ENCODE results near the gene NNAT.
"Not testable (repeated sequence)": the region's sequence is repeated elsewhere in the genome, so short reads cannot be mapped to it uniquely, and the experiment has no call there.

The NNAT gene, protein sequence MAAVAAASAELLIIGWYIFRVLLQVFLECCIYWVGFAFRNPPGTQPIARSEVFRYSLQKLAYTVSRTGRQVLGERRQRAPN

DNA sequence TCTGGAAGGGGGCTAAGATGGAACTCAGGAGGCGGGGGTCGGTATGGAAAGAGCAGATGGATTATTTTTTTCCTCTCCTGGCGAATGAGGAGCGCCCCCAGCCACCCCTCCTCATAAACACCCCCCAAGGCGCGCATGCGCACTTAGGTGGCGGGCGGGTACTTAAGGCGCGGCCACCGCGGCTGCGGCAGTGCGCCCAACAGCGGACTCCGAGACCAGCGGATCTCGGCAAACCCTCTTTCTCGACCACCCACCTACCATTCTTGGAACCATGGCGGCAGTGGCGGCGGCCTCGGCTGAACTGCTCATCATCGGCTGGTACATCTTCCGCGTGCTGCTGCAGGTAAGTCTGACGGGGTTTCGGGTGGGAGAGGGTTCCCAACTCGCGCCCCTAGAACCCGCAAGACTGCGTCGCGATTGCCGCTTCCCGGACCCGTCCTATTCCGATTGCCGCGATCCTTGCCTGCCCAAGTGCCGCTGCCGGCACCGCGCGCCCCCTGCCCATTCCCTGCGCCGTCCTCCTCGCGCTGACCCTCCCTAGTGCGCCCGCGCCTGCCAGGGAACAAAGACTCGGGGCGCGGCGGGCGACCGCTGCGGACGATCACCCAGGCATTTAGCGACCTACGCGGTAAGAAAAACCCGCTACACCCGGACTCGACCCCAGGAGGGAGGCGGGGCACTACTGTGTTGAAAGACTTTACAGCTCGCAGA, at the start of gene NNAT:
TSS of gene NNAT (plus strand) at position 190 of the 711 bp plus-strand sequence. CDS start at position 272, 82 bp downstream.
- no peak for DNase-seq

DNA sequence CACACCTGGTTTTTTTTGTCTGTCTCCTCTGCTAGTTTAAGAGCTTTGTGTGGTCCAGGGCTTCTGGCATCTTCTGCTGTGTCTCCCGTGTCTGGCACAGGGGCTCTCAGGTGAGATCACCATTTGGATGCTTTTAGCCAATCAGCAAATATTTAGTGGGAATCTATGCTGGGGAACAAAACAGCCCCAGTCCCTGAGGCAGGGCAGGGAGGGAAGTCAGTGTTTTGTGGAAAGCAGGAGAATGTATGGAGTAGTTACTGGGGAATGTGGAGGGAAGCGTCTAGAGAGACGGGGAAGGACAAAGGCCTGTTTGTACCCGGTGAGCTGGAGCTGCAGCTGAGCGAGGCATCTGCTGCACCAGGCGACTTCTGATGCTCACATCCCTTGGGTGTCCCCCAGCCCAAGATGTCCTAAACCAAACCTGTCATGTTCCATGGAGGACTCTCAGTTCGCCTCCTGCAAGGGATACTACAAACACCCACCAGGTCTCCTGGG, 49.3 kb upstream of the NNAT start:
- no peak for DNase-seq

DNA sequence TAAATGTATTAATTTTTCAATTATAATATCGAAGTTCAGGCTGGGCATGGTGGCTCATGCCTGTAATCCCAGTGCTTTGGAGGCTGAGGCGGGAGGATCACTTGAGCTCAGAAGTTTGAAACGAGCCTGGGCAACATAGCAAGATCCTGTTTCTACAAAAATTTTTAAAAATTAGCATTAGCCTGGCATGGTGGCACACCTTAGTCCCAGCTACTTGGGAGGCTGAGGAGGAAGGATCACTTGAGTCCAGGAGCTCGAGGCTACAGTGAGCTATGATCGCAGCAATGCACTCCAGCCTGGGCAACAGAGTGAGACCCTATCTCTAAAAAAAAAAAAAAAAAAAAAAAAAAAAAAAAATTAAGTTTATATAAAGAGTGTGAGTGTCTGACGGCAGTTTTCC, 48.6 kb upstream of the NNAT start:
- not testable (repeated sequence) for DNase-seq

DNA sequence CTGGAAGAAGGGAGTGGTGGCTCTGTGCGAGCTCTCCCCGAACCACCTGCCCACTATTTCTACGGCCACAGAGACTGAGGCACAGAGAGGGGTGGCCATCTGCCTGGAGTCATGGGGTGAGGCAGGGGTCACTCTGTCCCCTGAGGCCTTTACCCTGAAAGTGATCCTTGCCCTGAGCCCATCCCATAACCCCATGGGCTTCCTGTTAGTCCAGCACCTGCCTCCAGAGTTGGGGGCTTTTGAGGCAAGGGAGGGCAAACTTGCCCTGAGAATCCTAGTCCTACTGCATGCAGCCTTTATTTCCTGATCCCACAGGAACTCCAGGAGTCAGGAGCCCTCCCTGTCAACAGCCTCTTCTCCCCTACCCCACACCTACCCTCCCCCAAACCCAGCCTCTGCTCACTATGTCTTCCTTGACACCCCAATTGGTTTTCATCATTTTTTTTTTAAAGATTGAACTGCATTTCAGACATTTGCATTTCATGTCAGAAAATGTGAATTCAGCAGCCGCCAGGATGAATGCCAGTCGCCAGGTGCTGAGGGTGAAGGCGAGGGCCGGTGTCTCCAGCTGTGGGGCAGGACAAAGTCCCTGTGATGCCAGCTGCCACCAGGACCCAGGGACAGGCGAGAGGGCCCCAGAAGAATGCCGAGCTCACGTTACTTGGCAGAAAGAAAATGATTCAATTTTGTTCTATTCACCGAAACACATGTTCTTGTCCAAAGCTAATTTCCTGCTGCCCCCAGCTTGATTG, 47.6 kb upstream of the NNAT start:
- no peak for DNase-seq

DNA sequence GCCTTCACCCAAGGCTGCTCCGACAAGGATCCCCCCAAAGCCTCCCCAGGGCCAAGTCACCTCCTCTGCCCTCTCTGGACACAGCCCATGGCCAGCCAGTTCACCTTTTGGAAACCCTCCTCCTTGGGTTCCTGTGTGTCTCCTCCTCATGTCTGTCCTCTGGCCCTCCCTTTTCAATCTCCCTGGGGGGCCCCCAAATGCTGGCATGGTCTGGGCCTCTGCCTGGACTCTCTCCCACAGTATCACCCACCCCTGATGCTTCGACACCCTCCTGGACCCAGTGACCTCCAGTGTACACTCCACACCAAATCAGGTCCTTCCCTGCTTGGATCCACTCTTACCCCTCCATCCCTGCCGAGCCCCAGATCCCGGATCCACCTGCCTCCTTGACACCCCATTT, 46.7 kb upstream of the NNAT start:
- DNase-seq, result no peak

DNA sequence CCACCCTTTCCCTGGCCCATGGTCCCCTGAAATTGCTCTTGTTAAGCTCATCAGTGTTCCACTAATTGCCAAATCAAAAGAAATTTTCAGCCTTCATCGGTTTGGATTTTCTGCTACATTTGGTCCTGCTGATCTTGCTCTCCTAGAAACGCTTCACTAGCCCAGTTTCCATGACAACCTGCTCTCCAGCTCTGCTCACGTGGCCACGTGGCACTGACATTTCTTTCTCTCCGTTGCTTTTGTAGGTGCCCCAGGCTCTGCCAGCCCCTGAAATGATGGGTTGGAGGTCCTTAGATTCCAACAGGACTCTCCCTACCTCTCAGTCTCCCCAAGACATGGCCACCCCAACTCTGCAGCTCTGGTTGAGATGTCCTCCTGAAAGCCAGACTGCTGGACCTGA, 45.8 kb upstream of the NNAT start:
- DNase-seq, result no peak

DNA sequence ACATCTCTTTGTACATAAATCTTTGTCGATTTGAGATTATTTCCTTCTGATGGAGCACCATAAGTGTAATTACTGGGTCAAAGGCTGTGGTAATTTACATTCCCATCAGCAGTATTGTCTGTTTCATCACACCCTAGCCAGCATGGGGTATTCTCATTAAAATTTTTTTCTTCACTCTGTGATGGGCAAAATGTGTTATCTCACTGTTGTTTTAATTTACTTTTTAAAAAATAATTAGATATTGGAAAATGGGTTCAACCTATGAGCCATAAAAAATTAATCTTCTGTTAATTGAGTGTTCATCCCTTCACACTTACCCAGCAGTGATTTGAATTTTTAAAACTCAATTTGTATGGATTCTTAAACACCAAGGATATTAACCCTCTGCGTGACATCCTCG, 44.0 kb upstream of the NNAT start:
- DNase-seq, result no peak

DNA sequence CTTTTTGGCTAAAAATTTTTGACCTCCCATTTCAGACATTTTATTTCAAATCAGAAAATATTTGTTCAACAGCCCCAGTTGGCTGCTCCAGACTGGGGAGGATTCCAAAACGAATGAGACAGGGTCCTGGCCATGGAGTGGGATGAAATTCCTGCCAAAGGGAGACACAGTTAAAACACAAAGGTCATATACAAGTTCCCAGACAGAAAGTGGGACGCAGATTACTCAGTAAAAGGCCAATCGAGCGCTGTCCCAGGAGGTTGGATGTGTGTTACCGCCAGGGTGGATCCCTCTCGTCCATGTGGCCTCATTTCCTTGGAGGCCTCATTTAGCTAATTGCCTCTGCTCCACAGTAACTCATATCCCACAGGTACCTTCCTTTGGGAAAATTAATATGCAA, 41.8 kb upstream of the NNAT start:
- DNase-seq, result no peak

DNA sequence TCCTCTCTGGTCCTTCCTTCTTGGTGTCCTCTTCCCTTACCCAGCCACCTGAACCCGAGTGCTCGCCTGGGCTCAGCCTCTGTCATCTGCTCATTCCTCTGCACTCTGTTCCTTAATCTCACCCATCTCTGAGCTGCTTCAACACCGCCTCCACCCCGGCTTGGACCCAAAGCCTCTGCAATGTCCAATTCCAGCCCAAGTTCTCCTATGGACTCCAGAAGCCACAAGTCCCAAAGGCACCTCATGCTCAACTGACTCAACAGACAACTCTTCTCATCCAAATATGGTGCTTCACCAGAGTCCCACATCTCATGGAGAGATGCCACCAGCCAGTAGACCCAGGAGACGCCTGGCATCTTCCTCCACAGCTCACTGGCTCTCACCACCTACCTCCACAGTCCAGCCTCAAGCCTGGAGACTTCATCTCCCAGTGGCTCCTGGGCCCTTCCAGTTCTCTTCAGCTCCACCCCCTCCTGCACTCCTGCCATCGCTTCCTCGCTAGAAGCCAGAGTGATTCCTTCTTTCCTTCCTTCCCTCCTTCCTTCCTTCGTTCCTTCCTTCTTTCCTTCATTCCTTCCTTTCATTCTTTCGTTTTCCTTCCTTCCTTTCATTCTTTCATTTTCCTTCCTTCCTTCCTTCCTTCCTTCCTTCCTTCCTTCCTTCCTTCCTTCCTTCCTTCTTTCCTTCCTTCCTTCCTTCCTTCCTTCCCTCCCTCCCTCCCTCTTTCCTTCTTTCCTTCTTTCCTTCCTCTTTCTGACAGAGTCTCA, 40.9 kb upstream of the NNAT start:
- DNase-seq, result no peak

DNA sequence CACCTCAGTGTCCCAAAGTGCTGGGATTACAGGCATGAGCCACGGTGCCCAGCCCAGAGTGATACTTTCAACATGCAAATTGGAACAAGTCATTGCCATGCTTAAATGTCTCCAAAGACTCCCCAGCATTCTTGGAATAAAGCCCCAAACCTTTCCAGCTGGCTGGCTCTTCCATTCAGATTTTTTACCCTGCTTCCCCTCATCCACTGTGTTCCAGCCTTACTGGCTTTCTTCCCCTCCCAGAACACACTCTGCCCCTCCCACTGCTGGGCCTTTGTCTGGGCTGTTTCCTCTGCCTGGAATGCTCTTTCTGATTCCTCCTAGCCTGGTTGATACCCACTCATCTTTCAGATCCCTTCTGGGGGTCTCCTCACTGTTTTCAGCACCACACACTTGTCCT, 40.1 kb upstream of the NNAT start:
- no peak for DNase-seq

DNA sequence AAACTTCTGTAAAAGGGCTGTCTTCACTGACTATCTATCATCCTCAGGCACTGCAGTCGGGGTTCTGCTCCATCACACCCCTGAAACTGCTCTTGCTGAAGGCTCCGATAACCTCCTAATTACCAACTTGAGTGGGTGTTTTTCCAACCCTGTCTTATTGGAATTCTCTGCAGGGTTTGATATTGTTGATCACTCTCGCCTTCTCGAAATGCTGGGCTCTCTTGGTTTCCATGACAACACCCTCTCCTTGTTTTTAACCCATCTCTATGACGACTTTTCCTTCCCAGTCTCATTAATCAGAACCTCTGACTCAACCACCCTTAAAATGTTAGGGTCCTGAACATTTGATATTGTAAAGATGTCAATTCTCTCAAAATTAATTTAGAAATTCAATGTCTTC, 39.4 kb upstream of the NNAT start:
- DNase-seq, result no peak

DNA sequence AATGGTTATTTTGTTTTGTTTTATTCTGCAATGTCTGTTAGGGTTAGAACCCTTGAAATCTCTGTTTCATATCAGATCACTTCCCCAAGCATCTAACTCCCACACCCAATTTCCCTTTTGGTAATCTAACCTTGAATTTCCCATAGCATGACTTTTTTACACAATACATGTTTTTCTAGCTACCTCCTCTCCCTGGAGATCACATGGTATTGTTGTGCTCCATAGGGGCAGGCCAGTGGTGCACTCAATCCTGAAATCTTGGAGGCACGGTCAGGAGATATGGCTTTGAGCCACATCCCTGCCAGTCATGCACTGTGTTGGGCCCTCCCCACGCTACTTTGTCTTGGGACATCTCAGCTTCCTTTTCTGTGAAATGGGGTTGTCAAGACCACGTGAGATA, 36.7 kb upstream of the NNAT start:
- DNase-seq, result no peak

DNA sequence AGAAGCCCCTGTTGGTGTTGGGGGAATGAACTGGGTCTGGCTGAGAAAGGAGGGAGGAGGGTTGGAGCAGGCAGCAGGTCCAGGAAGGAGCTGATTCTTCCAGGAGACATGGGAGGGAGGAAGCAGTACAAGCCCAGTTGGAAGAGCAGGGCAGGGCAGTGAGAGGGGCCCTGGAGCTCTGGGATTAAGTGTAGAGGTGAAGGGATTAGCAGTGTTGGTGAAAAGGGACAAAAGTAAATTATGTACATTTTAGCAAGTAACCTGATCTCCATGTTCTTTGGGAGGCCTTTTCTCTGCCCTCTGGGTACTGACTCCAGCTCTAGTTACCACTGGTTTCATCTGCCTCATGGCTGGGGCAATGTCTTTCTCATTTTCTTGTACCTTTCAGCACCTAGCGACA, 34.8 kb upstream of the NNAT start:
- DNase-seq, result not testable (repeated sequence)

DNA sequence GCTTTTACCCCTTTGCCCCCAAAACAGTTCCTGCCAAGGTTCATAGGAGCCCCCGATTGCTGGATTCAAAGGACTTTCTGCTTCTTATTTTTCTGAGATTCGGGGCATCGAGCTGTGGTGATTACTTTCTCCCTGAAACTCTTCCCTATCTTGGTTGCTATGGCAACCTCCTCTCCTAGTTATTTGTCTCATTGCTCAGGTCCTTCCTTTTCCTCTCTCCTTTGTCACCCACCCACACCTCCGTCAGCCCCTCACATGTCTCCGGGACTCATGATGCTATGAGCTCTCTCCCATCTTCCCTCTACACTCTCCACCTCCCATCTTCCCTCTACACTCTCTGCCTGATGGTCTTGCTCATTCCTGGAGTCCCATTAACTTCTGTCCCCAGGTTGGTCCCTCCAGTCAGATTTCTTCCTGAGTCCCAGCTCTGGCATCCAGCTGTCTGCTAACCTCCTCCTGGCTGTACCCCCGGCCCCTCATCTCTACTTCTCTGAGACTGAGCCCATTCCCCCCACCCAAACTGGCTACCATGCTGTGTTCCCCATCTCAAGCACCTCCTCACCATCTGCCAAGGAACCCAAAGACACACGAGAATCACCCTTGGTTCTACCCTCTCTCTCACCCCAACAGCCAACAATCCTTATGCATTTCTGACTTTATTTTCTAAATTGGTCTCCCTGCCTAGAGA, 30.2 kb upstream of the NNAT start:
- DNase-seq, result no peak

DNA sequence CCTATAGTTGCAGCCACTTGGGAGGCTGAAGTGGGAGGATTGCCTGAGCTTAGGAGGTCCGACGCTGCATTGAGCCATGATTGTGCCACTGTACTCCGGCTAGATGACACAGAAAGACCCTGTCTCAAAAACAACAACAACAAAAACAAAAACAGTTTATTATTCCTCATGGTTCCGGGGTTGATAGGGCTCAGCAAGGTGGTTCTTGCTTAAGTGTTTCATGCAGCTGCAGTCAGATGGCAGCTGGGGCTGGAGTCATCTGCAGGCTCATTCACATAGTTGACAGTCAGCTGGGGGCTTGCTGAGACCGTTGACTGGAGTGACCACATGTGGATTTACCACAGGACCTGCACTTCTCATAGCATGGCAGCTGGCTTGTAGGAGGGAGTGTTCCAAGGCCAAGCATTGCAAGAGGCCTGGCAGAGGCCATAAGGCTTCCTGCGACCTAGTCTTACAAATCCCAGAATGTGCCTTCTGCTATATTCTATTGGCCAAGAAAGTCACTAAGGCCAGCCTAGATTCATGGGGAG, 28.9 kb upstream of the NNAT start:
- no peak for DNase-seq

DNA sequence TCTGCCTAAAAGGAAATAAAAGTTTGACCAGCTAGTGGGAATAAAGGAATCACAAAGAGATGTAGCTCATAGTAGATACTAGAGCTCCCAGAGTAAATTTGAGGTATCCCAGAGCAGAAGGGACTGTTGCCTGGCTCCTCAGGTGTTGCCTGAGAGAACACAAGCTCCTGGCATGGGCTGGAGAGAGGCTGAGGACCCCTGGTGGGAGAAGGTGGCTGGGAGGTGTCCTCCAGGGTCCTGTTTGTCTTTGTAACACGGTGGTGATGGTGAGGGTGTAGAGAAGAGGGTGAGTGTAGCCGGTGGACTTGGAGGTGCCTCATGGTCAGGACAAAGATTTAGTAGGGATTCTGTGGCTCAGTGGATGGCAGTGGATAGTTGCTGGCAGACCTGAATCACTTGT, 28.1 kb upstream of the NNAT start:
- DNase-seq, result no peak

DNA sequence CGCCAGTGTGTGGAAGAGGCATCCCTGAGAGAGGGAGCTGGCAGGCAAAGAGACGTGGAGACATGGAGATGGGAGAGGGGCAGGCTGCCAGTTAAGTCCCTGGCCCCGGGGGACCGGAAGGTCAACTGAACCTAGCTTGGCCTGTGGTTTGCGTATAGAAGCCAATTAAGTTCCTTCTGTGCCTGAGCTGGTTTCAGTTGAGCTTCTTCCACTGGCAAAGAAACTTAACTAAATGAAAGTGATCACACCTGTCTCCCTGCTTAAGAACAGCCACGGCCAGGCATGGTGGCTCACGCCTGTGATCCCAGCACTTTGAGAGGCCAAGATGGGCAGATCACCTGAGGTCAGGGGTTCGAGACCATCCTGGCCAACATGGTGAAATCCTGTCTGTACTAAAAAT, 26.7 kb upstream of the NNAT start:
- no peak for DNase-seq

DNA sequence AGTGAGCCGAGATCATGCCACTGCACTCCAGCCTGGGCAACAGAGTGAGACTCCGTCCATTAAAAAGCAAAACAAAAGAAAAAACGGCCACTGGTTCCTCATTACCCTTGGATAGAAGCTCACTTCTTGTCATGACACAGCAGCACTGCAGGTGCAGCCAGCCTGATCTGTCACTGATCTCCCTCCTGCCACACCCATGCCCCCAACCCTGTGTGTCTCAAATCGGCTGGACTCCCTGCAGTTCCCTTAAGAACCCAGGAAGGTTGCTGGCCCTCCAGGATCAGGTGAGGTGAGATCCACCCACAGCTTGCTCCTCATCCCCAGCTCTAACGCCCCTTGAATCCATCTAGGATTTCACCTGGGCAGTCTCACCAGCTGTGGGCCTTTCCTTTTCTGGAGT, 26.3 kb upstream of the NNAT start:
- DNase-seq, result no peak

DNA sequence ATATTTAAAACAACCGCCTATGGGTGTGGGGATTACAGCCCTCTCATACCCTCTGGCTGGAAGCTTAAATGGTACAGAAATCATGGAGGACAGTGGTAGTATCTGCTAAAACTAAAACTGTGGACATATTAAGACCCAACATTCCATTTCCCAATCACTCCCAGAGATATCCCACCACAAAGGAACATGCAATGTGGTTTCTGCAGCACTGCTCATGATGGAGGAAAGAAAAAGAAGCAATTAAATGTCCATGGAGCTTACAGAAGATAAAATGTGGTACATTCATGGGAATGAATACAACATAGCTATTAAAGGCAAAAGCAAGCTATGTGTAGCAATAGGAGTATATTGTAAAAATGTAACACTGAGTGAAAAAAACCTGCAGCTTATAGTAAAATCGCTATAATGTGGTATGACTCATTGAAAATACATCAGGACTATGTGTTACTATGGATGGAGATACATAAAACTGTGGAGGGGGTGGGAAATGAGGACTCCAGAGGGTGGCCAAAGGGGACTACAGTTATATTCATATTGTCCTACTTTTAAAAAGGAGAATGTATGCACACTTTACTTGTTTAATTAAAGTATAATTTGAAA, 22.9 kb upstream of the NNAT start:
- no peak for DNase-seq

DNA sequence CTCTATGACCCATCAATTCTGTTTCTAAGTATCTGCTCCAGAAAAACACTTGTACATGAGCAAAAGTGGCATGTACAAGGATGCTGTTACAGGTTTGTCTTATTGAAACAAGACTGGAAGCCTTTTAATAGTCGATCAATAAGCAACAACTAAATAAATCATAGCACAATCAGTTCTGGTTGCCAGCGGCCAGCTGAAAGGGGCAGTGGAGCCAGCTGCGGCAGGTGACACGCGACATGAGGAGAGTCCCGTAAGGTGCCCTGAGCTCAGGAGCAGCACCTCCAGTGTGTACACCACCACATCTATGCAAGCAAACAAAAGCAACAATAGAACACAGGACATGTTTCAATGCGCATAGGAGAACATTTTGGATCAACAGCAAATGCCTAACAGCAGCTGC, 20.7 kb upstream of the NNAT start:
- peak; percentile 47 for DNase-seq

DNA sequence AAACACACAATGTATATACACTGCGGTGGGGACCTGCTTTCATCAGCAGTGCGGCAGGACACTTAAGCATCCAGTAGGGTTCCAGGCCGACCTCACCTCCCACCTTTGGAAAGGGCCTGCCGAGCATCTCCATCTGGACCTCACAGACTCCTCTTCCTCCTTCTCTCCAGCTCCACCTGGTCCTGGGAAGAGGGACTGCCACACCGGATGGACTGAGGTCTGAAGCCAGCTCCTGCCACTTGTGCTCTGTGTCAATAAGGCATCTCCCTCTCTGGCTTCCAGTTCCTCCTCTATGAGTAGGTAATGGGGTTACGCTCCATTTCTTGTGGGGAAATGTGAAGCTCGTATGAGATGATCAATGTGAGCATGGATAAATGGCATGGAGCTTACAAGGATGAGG, 19.1 kb upstream of the NNAT start:
- DNase-seq, result peak; percentile 85

DNA sequence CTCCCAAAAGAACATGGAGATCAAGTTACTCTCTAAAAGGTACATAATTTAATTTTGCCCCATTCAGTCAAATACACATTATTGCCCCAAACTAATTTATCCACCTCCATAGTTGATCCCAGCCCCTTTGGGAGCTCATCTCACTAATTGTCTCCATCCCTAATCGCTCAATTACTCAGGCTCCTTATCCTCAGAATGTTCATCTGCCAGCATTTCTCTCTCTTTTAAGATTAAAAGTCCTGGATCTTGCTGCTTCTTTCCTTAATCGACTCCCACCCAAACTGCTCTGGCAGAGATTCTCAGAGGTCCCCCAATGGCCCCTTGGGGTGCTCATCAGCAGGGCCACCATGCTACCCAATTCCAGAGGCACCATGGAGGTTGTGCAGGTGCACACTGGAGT, 18.4 kb upstream of the NNAT start:
- no peak for DNase-seq

All from NCI-H1092 (cell line).